GM21381 (cell line): ENCODE results near the gene PTPA.
"Not testable (repeated sequence)": the region's sequence is repeated elsewhere in the genome, so short reads cannot be mapped to it uniquely, and the experiment has no call there.

Source experiments
- ATAC-seq: cut with Tn5 transposase; IDR thresholded peaks from one replicate; pipeline ENCODE4 v1.9.1; 2021; ENCODE audit warnings: mild to moderate bottlenecking, moderate library complexity; ENCODE audit not compliant: unreplicated experiment

PTPA gene

DNA sequence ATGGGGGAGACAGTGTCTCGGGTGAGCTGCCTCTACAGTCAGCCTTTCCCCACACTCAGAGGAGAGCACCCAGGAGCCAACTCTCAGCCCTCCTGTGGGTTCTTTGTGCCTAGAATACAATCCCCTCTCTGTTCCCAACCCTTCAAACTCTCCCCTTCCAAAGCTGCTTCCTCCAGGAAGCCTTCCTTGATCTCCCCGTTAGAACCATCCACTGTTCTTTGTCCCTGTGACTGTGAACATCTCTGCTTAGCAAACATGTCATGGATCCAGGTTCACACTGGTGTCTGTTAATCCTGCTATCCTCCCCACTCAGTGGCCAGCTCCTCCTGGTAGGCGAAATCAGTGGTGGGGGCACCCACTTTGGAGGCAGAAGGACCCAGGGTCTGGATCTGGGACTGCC is 83.0 kb downstream of the PTPA start:
- ATAC-seq, result no peak

DNA sequence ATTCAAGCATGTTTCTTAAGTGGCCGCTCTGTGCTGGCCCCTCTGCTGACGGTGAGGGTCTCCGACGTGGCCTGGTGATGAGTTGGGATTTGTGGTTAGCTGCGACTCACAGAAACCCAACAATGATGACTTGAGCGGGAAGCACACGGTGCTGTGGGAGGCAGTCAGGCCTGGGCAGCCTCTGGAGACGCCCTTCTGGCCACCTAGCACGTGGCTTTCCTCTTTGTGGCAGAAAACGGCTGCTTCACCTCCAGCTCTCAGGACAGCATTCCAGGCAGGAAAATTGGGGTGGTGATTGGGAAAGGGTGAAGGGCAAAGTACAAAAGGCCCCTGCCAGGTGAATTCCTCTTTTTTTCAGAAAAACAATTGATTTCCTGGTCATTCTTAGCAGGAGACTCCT is 84.4 kb downstream of the PTPA start:
- no peak for ATAC-seq

DNA sequence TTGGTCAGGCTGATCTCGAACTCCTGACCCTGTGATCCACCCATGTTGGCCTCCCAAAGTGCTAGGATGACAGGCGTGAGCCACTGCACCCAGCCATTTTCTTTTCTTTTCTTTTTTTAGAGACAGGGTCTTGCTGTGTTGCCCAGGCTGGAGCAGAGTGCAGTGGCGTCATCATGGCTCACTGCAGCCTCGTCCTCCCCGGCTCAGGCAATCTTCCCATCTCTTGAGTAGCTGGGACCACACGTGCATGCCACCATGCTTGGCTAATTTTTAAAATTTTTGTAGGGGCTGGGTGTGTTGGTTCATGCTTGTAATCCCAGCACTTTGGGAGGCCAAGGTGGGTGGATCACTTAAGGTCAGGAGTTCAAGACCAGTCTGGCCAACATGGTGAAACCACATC is 85.8 kb downstream of the PTPA start:
- not testable (repeated sequence) for ATAC-seq

DNA sequence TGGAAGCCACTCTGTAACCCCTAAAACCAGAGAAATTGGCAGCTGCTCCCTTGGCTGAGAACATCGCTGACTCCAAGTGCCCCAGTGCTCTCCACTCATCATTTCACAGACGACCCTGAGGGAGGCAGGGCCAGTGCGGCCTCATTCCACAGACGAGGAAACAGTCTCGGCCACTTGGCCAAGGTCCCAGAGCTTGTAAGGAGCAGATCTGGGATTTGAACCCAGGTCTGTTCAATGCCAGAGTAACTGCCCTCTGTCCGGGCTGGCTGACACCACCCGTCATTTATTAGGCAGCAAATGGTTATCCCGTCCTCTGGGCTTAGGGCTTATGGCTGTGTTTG is 86.7 kb downstream of the PTPA start:
- ATAC-seq, result no peak
